A673 (cell line): ENCODE data around the gene FARSA. TPM values are rescaled to one million over a fixed set of nuclear protein-coding genes. Genes with fewer than 3 reads are reported as not detected.

Experiments
- BruUV-seq: library from RNA; stranded (reverse); fragments of 400-500 nt; replicated peaks from 2 replicates; lab custom pipeline; 2021; lab: Mats Ljungman, UMichigan
- CTCF ChIA-PET: fragments of 300-600 bp; sonication (Branson Sonifier 250); formaldehyde crosslinking; loops from one replicate; lab custom pipeline; 2022; ENCODE audit warnings: antibody characterized with exemption; lab: Charles Lee
- POLR2A ChIA-PET: fragments of 300-600 bp; sonication (Branson Sonifier 250); formaldehyde crosslinking; loops from one replicate; lab custom pipeline; 2022; ENCODE audit warnings: antibody characterized with exemption; ENCODE audit not compliant: low non-redundant PET; lab: Charles Lee
- DNase-seq: peaks from one replicate; pipeline ENCODE4 v3.0.0-alpha.2; 2015; ENCODE audit warnings: low spot score
- H3K27ac ChIP-seq: fragments of 200-600 bp; sonication (generic); 2 replicates; pipeline ENCODE4 v1.5.1; 2016; ENCODE audit warnings: mixed run types, low read depth, mild to moderate bottlenecking, mixed read lengths, antibody characterized with exemption, low read length; ENCODE audit not compliant: poor library complexity, severe bottlenecking
- H3K27me3 ChIP-seq: fragments of 200-600 bp; sonication (generic); replicated peaks from 2 replicates; pipeline ENCODE4 v1.6.1; 2017; ENCODE audit warnings: mixed run types, low read depth, mild to moderate bottlenecking, mixed read lengths, antibody characterized with exemption, low read length; ENCODE audit not compliant: insufficient read depth, poor library complexity
- H3K36me3 ChIP-seq: fragments of 200-600 bp; sonication (generic); 2 replicates; pipeline ENCODE4 v1.6.1; 2016; ENCODE audit warnings: mixed run types, mild to moderate bottlenecking, mixed read lengths, antibody characterized with exemption, low read length; ENCODE audit not compliant: insufficient read depth, poor library complexity, severe bottlenecking
- H3K4me1 ChIP-seq: fragments of 200-600 bp; sonication (generic); 2 replicates; pipeline ENCODE4 v1.6.1; 2017; ENCODE audit warnings: mixed run types, mild to moderate bottlenecking, mixed read lengths, antibody characterized with exemption, low read length; ENCODE audit not compliant: insufficient read depth, poor library complexity, severe bottlenecking
- H3K4me3 ChIP-seq: fragments of 200-600 bp; sonication (generic); 2 replicates; pipeline ENCODE4 v1.5.1; 2016; ENCODE audit warnings: low read depth, mixed run types, mild to moderate bottlenecking, mixed read lengths, low read length; ENCODE audit not compliant: poor library complexity, severe bottlenecking
- H3K9me3 ChIP-seq: fragments of 200-600 bp; sonication (generic); 2 replicates; pipeline ENCODE4 v1.6.1; 2016; ENCODE audit warnings: mixed run types, low read depth, mild to moderate bottlenecking, mixed read lengths, antibody characterized with exemption, low read length; ENCODE audit not compliant: poor library complexity, severe bottlenecking
- EZH2 ChIP-seq: fragments of 200-600 bp; sonication (generic); IDR thresholded peaks from 2 replicates; pipeline ENCODE4 v1.6.1; 2017; ENCODE audit warnings: borderline replicate concordance, low read depth, mild to moderate bottlenecking, mixed read lengths, antibody characterized with exemption, low read length; ENCODE audit not compliant: poor library complexity, severe bottlenecking
- intact Hi-C: fragments of 100-400 bp; cut with micrococcal nuclease; formaldehyde crosslinking; loops from one replicate; pipeline ENCODE4 v1.10.0; 2022; ENCODE audit not compliant: unreplicated experiment
- total RNA-seq: library from RNA; stranded (reverse); gene quantifications from 2 replicates; pipeline ENCODE4 v1.2.3, GENCODE V29; 2021
- TF ChIP-seq, protein P1 (sequence below): fragments of 300-800, 200-600 bp; sonication (generic); conservative IDR thresholded peaks from 2 replicates; pipeline ENCODE4 v1.5.1; 2017; ENCODE audit warnings: low read depth, mild to moderate bottlenecking, antibody characterized with exemption, low read length, moderate library complexity, mixed read lengths

The FARSA gene
- total RNA-seq, 1 experiment from 2014 or later = 162 TPM

DNA sequence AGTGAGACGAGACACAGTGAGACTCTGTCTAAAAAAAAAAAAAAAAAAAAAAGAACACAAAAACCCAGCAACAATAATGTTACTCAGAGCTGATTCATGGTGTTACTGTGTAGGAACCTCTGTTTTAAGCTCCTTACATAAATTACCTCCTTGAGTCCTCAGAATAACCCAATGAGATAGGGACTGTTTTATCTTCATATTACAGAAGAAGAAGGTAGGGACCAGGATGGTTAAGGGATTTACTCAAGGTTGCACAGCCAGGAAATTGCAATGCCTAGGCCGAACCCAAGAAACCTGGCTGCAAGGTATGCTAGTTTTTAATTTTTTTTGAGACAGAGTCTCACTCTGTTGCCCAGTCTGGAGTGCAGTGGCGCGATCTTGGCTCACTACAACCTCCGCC is 34.4 kb upstream of the FARSA start:
- no peak for TF ChIP-seq EZH2
- TF ChIP-seq, protein P1, sequence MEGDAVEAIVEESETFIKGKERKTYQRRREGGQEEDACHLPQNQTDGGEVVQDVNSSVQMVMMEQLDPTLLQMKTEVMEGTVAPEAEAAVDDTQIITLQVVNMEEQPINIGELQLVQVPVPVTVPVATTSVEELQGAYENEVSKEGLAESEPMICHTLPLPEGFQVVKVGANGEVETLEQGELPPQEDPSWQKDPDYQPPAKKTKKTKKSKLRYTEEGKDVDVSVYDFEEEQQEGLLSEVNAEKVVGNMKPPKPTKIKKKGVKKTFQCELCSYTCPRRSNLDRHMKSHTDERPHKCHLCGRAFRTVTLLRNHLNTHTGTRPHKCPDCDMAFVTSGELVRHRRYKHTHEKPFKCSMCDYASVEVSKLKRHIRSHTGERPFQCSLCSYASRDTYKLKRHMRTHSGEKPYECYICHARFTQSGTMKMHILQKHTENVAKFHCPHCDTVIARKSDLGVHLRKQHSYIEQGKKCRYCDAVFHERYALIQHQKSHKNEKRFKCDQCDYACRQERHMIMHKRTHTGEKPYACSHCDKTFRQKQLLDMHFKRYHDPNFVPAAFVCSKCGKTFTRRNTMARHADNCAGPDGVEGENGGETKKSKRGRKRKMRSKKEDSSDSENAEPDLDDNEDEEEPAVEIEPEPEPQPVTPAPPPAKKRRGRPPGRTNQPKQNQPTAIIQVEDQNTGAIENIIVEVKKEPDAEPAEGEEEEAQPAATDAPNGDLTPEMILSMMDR = no peak
- no peak overlapping the region for H3K4me3 ChIP-seq
- no peaks in the 10 kb centered on the region for H3K27me3 ChIP-seq
- BruUV-seq = no TSS peak
- ChIA-PET CTCF (interaction anchor here (0.6 to 0.7 kb wide), 2 partner anchors 21 to 126 kb away, joined by 5 to 11 read pairs; no protein-coding TSS in a partner anchor), POLR2A (interaction anchor here (0.6 to 0.7 kb wide), 2 partner anchors 15 to 206 kb away, joined by 6 to 17 read pairs; no protein-coding TSS in a partner anchor)
- no peak for DNase-seq
- intact Hi-C loops = no loop called here
- no peak overlapping the region for H3K27ac ChIP-seq
- H3K9me3 ChIP-seq = no peaks in the 10 kb centered on the region
- H3K36me3 ChIP-seq = no peaks in the 10 kb centered on the region
- peaks cover 3% of the 10 kb centered on the region for H3K4me1 ChIP-seq

DNA sequence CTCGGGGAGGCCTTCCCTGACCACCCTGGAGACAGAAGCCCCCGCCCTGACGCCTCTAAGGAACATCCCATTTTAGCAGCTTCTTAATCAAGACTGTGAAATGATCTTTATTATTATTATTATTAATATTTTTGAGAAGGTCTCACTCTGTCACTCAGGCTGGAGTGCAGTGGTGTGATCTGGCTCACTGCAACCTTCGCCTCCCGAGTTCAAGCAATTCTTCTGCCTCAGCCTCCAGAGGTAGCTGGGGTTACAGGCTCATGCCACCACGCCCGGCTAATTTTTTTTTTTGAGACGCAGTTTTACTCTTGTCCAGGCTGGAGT is 32.3 kb upstream of the FARSA start:
- TF ChIP-seq, protein P1 = no peak
- no peak for TF ChIP-seq EZH2
- ChIA-PET POLR2A (interaction anchor here (0.6 kb wide), 1 partner anchor 16 kb away, joined by 5 read pairs; no protein-coding TSS in a partner anchor), CTCF (interaction anchor here (1.0 to 1.6 kb wide), 11 partner anchors 10 to 200 kb away, joined by 3 to 18 read pairs (median 5); partner anchors contain the start of genes GCDH and RAD23A)
- H3K4me3 ChIP-seq = peak overlapping the region; percentile 44
- no peaks in the 10 kb centered on the region for H3K36me3 ChIP-seq
- intact Hi-C loops = loop anchor here (2.0 kb wide), 1 partner anchor 81 kb away; no protein-coding TSS in a partner anchor
- H3K4me1 ChIP-seq = peaks cover 3% of the 10 kb centered on the region
- no peak for DNase-seq
- no peaks in the 10 kb centered on the region for H3K27me3 ChIP-seq
- no TSS peak for BruUV-seq
- H3K9me3 ChIP-seq = no peaks in the 10 kb centered on the region
- no peak overlapping the region for H3K27ac ChIP-seq

DNA sequence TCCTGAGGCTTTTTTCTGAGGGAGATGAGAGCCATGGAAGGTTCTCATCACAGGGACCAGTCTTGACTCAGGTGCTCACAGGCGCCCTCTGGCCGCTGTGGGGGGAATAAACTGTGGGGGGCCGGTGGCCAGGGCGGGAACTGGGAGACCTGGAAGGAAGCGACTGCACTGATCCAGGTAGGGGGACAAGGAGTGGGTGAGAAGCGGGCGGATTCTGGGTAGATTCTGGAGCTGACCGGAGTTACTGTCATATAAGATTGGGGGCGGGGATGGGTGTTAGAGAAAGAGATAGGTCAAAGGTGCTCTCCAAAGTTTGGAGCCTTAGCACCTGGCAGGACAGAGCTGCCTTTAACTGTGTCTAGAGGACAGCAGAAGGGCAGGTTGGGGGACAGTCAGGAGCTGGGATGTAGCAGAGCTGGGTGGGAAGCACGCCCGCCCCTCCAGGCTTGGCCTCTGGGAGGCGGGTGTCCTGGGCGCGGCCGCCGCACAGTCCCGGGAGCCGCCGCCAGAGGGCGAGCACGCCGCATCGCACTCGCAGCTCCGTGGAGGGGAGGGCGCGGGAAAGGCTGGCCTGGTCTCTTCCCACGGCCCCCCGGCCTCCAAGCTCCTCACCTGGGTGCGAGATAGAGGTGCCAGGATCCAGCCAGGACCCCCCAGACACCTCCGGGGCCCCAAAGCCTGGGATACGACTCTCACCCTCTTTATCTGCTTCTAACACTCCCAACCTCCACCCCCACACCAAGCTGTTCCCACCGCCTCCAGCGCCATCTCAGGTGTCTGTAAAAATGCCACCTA is 31.7 kb upstream of the FARSA start:
- DNase-seq = peak; percentile 85
- TF ChIP-seq, protein P1 = peak; percentile 89
- no peak for TF ChIP-seq EZH2
- intact Hi-C loops = loop anchor here (2.0 kb wide), 1 partner anchor 80 kb away; no protein-coding TSS in a partner anchor
- ChIA-PET POLR2A (interaction anchor here (0.6 kb wide), 1 partner anchor 16 kb away, joined by 5 read pairs; no protein-coding TSS in a partner anchor), CTCF (interaction anchor here (0.5 to 1.6 kb wide), 13 partner anchors 9 to 249 kb away, joined by 3 to 18 read pairs (median 5); partner anchors contain the start of genes GCDH and RAD23A)
- Histone ChIP-seq H3K27ac (peak overlapping the region; percentile 46), H3K4me3 (peak overlapping the region; percentile 44), H3K9me3 (no peaks in the 10 kb centered on the region), H3K4me1 (peaks cover 3% of the 10 kb centered on the region), H3K27me3 (no peaks in the 10 kb centered on the region), H3K36me3 (no peaks in the 10 kb centered on the region)
- no TSS peak for BruUV-seq
